WTC11 (cell line): ENCODE measurements around the gene ADAMTS10. TPM values are rescaled to one million over a fixed set of nuclear protein-coding genes. Genes with fewer than 3 reads are reported as not detected.
A peak's percentile ranks its signal among the peaks of the same experiment; 100 is the strongest.

Source experiments
- ATAC-seq: fragments of 200-7000 bp; cut with Tn5 transposase; 2 replicates; pipeline ENCODE4 v1.10.0; 2021; ENCODE audit warnings: mild to moderate bottlenecking, moderate library complexity
- CTCF ChIA-PET: fragments of 300-600 bp; sonication (Branson Sonifier 250); formaldehyde crosslinking; loops from one replicate; lab custom pipeline; 2021; ENCODE audit warnings: antibody characterized with exemption; lab: Charles Lee
- POLR2A ChIA-PET: fragments of 350-600 bp; sonication (Branson Sonifier 250); formaldehyde crosslinking; loops from one replicate; lab custom pipeline; 2021; ENCODE audit warnings: antibody characterized with exemption; lab: Charles Lee
- DNase-seq: peaks from one replicate; pipeline ENCODE4 v3.0.0; 2021; ENCODE audit warnings: low spot score
- H3K27ac Mint-ChIP-seq: 2 replicates; pipeline ENCODE4 v1.8.0; 2021; ENCODE audit warnings: mixed read lengths
- H3K27me3 Mint-ChIP-seq: 2 replicates; pipeline ENCODE4 v1.8.0; 2021; ENCODE audit warnings: low read depth, mild to moderate bottlenecking, moderate library complexity, mixed read lengths
- H3K36me3 Mint-ChIP-seq: 2 replicates; pipeline ENCODE4 v1.8.0; 2021; ENCODE audit warnings: mixed read lengths
- H3K4me1 Mint-ChIP-seq: 2 replicates; pipeline ENCODE4 v1.8.0; 2022; ENCODE audit warnings: mixed read lengths
- H3K4me3 Mint-ChIP-seq: 2 replicates; pipeline ENCODE4 v1.8.0; 2021; ENCODE audit warnings: mild to moderate bottlenecking, moderate library complexity, mixed read lengths
- H3K9me3 Mint-ChIP-seq: 2 replicates; pipeline ENCODE4 v1.8.0; 2021; ENCODE audit warnings: mixed read lengths
- CDX4 ChIP-seq: fragments of 250-450 bp; sonication (Bioruptor Pico); IDR thresholded peaks from 2 replicates; pipeline ENCODE4 v1.9.0; 2021; ENCODE audit warnings: moderate library complexity, mild to moderate bottlenecking, inconsistent platforms, borderline replicate concordance
- CTCF ChIP-seq: fragments of 200-600 bp; IDR thresholded peaks from 2 replicates; pipeline ENCODE4 v1.8.0; 2022; ENCODE audit warnings: antibody characterized with exemption
- FOXJ3 ChIP-seq: sonication (generic); formaldehyde crosslinking; IDR thresholded peaks from 2 replicates; pipeline ENCODE4 v1.9.0; 2021; ENCODE audit warnings: missing genetic modification reagents, mild to moderate bottlenecking, borderline replicate concordance
- GTF2I ChIP-seq: fragments of 250-450 bp; sonication (Bioruptor Pico); conservative IDR thresholded peaks from 2 replicates; pipeline ENCODE4 v1.4.0; 2021; ENCODE audit warnings: mild to moderate bottlenecking
- HMGXB4 ChIP-seq: sonication (generic); formaldehyde crosslinking; IDR thresholded peaks from 2 replicates; pipeline ENCODE4 v1.8.1; 2023; ENCODE audit warnings: mild to moderate bottlenecking, moderate library complexity, missing genetic modification reagents
- MXD4 ChIP-seq: fragments of 250-450 bp; sonication (Bioruptor Pico); IDR thresholded peaks from 2 replicates; pipeline ENCODE4 v1.8.0; 2021; ENCODE audit warnings: mild to moderate bottlenecking, moderate library complexity, borderline replicate concordance
- SMAD3 ChIP-seq: sonication (generic); formaldehyde crosslinking; IDR thresholded peaks from 2 replicates; pipeline ENCODE4 v1.8.0; 2022; ENCODE audit warnings: missing genetic modification reagents, mild to moderate bottlenecking, borderline replicate concordance
- TEAD4 ChIP-seq: sonication (generic); formaldehyde crosslinking; IDR thresholded peaks from 2 replicates; pipeline ENCODE4 v1.8.0; 2022; ENCODE audit warnings: mild to moderate bottlenecking, missing genetic modification reagents
- ZBTB21 ChIP-seq: sonication (generic); formaldehyde crosslinking; IDR thresholded peaks from 2 replicates; pipeline ENCODE4 v1.8.1; 2023; ENCODE audit warnings: mild to moderate bottlenecking, missing genetic modification reagents, borderline replicate concordance
- ZNF121 ChIP-seq: sonication (generic); formaldehyde crosslinking; IDR thresholded peaks from 2 replicates; pipeline ENCODE4 v1.8.0; 2023; ENCODE audit warnings: missing genetic modification reagents
- ZNF532 ChIP-seq: fragments of 250-450 bp; sonication (Bioruptor Pico); IDR thresholded peaks from 2 replicates; pipeline ENCODE4 v1.9.0; 2021; ENCODE audit warnings: mild to moderate bottlenecking, borderline replicate concordance
- total RNA-seq: library from RNA; stranded (reverse); gene quantifications from 3 replicates; pipeline ENCODE4 v1.2.3, GENCODE V29; 2021
- TF ChIP-seq, protein P1 (sequence below): fragments of 250-450 bp; sonication (Bioruptor Pico); IDR thresholded peaks from 2 replicates; pipeline ENCODE4 v2.1.2; 2022; ENCODE audit warnings: mild to moderate bottlenecking, moderate library complexity
- TF ChIP-seq, protein P2 (sequence below): sonication (generic); formaldehyde crosslinking; IDR thresholded peaks from 2 replicates; pipeline ENCODE4 v1.8.0; 2022; ENCODE audit warnings: mild to moderate bottlenecking, missing genetic modification reagents

ADAMTS10 gene
- total RNA-seq, 1 experiment from 2014 or later: 16.0 TPM

DNA sequence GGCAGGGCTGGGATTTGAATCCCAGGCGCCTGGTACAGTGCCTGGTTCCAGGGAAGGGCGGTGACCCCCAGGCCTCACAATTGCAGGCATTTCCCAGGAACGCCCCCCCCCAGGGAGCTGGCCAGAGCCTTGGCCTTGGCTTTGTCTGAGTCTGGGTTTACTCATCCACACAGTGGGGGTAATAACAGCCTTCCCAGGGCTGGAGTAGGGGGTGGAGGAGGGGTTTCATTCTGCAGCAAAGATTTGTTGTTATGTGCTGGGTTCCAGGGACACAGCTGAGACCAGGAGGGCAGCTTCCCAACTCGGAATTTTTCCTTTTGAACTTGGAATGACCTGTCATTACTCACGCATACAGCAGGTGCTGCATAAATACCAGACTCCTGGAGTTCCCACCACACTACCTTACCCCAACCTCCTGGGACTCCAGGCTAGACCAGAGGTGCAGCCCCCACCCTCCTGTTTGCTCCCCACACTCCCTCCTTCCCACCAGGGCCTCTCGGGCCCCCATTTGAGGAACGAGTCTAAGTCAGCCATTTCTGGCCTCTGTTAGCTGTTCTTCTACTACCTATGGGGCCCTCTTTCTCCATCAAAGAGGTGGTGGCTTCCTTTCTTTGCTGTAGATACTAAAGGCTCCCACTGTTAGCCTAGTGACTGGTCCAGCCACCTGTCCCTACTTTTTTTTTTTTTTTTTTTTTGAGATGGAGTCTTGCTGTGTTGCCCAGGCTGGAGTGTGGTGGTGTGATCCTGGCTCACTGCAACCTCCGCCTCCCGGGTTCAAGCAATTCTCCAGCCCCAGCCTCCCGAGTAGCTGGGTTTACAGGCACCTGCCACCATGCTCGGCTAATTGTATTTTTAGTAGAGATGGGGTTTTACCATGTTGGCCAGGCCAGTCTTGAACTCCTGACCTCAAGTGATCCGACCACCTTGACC, 1.6 kb upstream of the ADAMTS10 start:
- ChIA-PET CTCF (interaction anchor here (0.6 to 2.9 kb wide), 9 partner anchors 13 to 345 kb away, joined by 4 to 18 read pairs (median 6); no protein-coding TSS in a partner anchor), POLR2A (interaction anchor here (1.0 kb wide), 1 partner anchor 18 kb away, joined by 3 read pairs; no protein-coding TSS in a partner anchor)
- H3K9me3 Mint-ChIP-seq: no peaks in the 10 kb centered on the region
- H3K36me3 Mint-ChIP-seq: no peaks in the 10 kb centered on the region
- H3K27ac Mint-ChIP-seq: peak overlapping the region; percentile 68; the same call in 1 of the 2 replicates
- H3K4me1 Mint-ChIP-seq: peaks cover 41% of the 10 kb centered on the region
- no peaks in the 10 kb centered on the region for H3K27me3 Mint-ChIP-seq
- TF ChIP-seq MXD4 (CRISPR knock-in tag) (no peak), ZNF121 (CRISPR knock-in tag) (peak; percentile 54; the same call in 1 of the 2 replicates)
- peak; percentile 7 for ATAC-seq
- DNase-seq: peak; percentile 47
- H3K4me3 Mint-ChIP-seq: peak overlapping the region; percentile 53

DNA sequence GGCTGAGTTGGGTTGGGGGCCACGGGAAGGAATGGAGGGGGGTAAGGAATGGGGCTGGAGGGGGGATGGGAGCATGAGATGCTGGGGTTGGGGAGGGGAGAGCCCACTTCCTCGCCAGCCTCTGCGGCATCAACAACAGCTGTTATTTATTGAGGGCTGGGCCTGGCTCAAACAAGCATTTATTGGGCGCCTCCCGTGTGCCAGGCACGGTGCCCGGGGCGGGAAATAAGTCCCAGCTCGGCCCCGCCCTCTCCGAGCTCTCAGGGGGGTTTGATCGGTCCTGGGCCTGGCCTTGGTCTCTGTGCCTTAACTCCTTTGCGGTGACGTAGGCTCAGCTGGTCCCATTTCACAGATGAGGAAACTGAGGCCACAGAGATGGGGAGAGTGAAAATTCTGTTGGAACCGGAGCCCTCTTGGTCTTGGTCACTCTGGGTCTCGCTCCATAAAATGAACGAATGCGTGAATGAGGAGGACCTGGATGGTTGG, 919 bp upstream of the ADAMTS10 start:
- no peak for ATAC-seq
- peak overlapping the region; percentile 53 for H3K4me3 Mint-ChIP-seq
- TF ChIP-seq ZNF532 (CRISPR knock-in tag): no peak
- no peak for TF ChIP-seq HMGXB4 (CRISPR knock-in tag)
- peak; percentile 94 for TF ChIP-seq GTF2I (CRISPR knock-in tag)
- TF ChIP-seq CTCF: no peak
- TF ChIP-seq, all 79 proteins: peak for 1
- DNase-seq: no peak
- H3K4me1 Mint-ChIP-seq: peaks cover 46% of the 10 kb centered on the region
- H3K36me3 Mint-ChIP-seq: no peaks in the 10 kb centered on the region
- H3K27me3 Mint-ChIP-seq: no peaks in the 10 kb centered on the region
- ChIA-PET POLR2A (interaction anchor here (0.6 to 1.0 kb wide), 2 partner anchors 18 to 423 kb away, joined by 3 read pairs; no protein-coding TSS in a partner anchor), CTCF (interaction anchor here (0.6 to 2.9 kb wide), 7 partner anchors 14 to 344 kb away, joined by 4 to 18 read pairs (median 5); no protein-coding TSS in a partner anchor)
- H3K9me3 Mint-ChIP-seq: no peaks in the 10 kb centered on the region
- no peak overlapping the region for H3K27ac Mint-ChIP-seq

DNA sequence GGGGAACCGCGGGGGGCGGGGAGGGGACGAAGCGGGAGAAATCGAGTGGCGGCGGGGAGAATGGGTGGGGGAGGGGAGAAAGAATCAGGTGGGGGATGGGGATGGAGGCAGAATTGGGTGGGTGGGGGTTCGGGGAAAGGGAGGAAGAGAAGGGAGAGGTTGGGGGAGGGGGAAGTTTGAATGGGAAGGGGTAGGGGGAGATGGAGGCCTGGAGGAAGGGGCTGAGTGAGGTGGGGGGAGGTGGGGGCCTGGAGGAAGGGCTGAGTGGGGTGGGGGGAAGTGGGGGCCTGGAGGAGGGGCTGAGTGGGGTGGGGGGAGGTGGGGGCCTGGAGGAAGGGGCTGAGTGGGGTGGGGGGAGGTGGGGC, 403 bp upstream of the ADAMTS10 start:
- DNase-seq (no peak), ATAC-seq (no peak)
- H3K36me3 Mint-ChIP-seq: no peaks in the 10 kb centered on the region
- CTCF ChIA-PET: interaction anchor here (1.3 to 2.9 kb wide), 5 partner anchors 25 to 43 kb away, joined by 4 to 18 read pairs (median 6); no protein-coding TSS in a partner anchor
- TF ChIP-seq CDX4 (CRISPR knock-in tag): no peak
- TF ChIP-seq ZBTB21 (CRISPR knock-in tag): no peak
- no peak for TF ChIP-seq SMAD3
- TF ChIP-seq, protein P1, sequence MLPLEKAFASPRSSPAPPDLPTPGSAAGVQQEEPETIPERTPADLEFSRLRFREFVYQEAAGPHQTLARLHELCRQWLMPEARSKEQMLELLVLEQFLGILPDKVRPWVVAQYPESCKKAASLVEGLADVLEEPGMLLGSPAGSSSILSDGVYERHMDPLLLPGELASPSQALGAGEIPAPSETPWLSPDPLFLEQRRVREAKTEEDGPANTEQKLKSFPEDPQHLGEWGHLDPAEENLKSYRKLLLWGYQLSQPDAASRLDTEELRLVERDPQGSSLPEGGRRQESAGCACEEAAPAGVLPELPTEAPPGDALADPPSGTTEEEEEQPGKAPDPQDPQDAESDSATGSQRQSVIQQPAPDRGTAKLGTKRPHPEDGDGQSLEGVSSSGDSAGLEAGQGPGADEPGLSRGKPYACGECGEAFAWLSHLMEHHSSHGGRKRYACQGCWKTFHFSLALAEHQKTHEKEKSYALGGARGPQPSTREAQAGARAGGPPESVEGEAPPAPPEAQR (CRISPR knock-in tag): no peak
- no peak for TF ChIP-seq TEAD4 (CRISPR knock-in tag)
- TF ChIP-seq, protein P2, sequence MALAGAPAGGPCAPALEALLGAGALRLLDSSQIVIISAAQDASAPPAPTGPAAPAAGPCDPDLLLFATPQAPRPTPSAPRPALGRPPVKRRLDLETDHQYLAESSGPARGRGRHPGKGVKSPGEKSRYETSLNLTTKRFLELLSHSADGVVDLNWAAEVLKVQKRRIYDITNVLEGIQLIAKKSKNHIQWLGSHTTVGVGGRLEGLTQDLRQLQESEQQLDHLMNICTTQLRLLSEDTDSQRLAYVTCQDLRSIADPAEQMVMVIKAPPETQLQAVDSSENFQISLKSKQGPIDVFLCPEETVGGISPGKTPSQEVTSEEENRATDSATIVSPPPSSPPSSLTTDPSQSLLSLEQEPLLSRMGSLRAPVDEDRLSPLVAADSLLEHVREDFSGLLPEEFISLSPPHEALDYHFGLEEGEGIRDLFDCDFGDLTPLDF (CRISPR knock-in tag): no peak
- no peak for TF ChIP-seq FOXJ3 (CRISPR knock-in tag)
- POLR2A ChIA-PET: interaction anchor here (0.6 kb wide), 1 partner anchor 423 kb away, joined by 3 read pairs; no protein-coding TSS in a partner anchor
- no peaks in the 10 kb centered on the region for H3K9me3 Mint-ChIP-seq
- peaks cover 46% of the 10 kb centered on the region for H3K4me1 Mint-ChIP-seq
- no peak overlapping the region for H3K4me3 Mint-ChIP-seq
- no peaks in the 10 kb centered on the region for H3K27me3 Mint-ChIP-seq
- H3K27ac Mint-ChIP-seq: no peak overlapping the region
